Hematopoietic multipotent progenitor cell treated with erythropoietin and hydrocortisone succinate and interleukin-3 and kit ligand, for 8 days (in vitro differentiated cells): Measurements from ENCODE around the gene WDR27.
"Not testable (repeated sequence)": the region's sequence is repeated elsewhere in the genome, so short reads cannot be mapped to it uniquely, and the experiment has no call there.

Source experiments
- DNase-seq: peaks from one replicate; pipeline ENCODE4 v3.0.0-alpha.2; 2015

The WDR27 gene

GRCh38 chr6:169558774-169559441, 142.9 kb downstream of the WDR27 start:
- DNase-seq = no peak

DNA sequence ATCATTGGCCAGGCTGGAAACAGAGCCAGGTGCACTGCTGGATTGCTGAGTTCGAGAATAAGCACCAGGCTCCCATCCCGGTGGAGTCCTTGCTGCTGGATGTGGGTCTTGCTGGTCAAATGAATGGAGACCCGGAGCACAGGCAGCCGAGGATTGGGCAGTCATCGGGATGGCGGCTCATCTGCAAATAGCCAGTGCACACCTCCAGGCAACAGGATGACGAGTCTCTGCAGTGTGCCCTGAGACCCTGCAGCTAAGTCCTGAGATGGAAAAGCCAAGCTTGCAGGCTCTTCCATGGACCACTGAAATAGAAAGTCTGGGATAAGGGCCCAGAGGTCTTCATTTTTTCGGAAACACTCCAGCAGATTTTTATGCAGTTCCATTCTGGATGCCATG, 143.5 kb downstream of the WDR27 start:
- DNase-seq = no peak

DNA sequence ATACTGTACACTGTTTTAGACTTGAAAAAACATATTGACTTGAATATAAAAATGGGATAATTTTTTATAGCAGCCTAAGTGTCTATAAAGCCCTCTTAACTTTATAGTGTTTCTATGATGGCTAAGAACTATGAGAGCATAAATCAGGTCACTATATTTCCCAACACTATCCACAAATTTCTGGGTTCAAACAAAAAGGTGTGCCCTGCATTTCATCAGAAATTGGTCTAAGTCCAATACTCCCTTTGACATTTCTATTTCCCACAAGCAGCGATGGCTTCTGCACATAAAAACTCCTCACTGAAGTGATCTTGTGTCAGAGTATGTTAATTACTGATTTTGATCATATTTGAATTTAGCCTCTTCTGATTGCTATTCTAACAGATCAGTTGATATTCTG, 143.9 kb downstream of the WDR27 start:
- DNase-seq = no peak

- no peak for DNase-seq
These were observed 144.9 kb downstream of the WDR27 start for GRCh38 chr6:169556758-169557548.

- DNase-seq = peak; percentile 53
These were observed 145.7 kb downstream of the WDR27 start for GRCh38 chr6:169555971-169556617.

DNA sequence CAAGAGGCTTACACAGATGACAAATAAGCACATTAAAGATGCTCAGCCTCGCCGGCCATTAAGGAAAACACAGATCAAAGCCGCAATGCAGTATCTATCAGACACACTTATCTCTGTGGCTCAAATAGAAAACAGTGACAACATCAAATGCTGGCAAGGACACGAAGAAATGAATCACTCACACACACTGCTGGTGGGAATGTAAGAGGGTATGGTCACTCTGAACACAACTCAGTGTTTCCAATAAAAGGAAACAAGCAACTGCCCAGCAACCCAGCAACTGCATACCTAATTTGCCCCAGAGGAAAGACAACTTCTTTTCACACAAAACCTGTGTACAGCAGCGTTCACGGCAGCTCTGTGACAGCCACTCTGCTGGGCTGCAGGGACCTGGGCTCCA, 155.8 kb downstream of the WDR27 start:
- DNase-seq = no peak

DNA sequence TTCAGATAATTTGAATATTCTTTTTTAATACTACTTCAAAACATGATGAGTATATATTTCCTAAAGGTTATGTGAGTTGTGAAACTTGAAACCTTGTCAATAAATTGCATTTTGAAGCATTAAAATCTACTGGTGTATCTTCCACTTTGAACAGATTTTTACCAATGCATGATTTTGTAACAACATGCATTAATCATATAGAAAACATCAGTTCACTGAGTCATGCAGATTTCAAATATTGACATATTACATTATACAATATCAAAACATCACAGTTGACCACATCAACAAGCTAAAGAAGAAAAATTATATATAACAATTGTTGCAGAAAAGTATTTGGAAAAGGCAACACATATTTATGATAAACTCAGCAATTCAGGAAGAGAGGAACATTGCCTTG, 158.1 kb downstream of the WDR27 start:
- DNase-seq = no peak

DNA sequence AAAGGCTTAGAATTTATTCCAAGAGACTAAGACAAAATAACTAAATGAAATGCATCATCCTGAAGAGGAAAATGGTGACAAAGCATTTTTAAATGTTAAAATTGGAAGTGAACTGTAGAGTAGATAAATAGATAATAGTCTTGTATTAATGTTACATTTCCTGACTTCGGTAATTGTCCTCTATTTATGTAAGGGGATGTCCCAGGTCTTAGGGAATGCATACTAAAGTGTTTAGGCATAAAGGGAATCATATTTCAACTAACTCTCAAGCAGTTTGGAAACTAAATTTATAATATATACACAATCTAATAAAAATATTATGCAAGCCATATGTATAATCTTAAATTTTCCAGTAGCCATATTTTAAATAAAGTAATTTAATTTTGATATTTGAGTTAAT, 159.3 kb downstream of the WDR27 start:
- no peak for DNase-seq

- no peak for DNase-seq
These were observed 162.5 kb downstream of the WDR27 start for GRCh38 chr6:169539176-169539897.

DNA sequence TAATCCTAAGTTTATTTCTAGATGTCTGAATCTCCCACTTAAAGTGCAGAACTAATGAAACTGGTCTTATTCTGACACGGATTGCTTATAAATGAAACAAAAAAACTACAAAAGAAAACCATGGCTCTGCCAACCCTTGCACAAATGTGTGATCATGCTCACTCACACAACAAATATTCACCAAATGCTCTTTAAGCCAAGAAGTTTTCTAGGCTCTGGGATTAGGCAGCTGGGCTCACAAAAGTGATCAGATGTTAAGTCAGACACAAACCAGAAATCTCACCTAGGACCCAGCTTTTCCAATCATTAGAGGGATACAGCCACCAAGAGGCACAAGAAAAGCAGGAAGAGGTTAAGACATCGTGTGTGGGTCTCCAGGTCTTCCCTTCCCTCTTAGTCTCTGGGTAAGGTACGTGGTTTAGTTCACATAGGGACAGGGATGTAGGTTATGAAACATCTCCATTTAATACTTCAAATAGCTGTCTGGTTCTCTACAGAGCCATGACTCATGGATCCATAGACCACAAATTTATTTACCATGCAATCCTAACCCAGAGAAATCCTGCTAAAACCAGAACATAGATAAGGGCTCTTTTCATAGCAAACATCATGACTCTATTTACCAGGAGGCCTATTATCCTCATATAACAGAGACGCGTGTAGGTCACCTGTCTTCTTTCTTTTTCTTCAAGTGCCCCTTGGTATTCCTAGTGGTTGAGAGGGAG, 165.2 kb downstream of the WDR27 start:
- no peak for DNase-seq

DNA sequence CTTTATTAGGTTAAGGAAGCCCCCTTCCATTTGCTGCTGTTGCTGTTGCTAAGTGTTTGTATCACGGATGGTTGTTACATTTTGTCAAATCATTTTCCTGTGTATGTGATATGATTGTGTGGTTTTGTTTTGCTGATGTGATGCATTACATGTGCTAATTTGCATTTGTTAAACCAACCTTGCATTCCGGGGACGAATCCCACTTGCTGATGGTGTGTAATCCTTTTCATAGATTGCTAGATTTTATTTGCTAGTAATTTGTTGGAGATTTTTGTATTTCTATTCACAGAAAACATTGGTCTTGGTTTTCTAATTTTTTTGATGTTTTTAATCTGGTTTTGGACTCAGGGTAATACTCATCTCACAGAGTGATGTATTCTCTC, 167.8 kb downstream of the WDR27 start:
- DNase-seq = no peak

GRCh38 chr6:169533301-169534038, 168.4 kb downstream of the WDR27 start:
- no peak for DNase-seq

DNA sequence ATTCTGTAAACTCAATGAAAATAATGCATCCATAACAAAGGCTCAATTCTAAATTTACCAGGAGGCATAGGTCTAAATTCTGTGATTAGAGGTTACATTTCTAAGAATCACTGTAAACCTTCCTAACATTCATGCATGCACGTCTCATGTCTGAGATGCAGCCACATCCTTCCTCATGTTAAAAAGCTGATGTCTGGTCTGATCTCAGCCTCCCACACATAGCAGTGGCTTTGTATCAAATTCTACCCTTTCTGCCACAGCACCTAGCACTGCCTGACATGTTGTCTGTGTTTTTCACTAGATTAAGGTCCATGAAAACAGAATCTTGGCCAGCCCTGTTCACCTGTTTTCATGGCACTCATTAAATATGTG, 171.1 kb downstream of the WDR27 start:
- no peak for DNase-seq

GRCh38 chr6:169529931-169530751, 171.7 kb downstream of the WDR27 start:
- DNase-seq = no peak

GRCh38 chr6:169528755-169529154, 173.1 kb downstream of the WDR27 start:
- no peak for DNase-seq

- DNase-seq = no peak
These were observed 174.5 kb downstream of the WDR27 start for GRCh38 chr6:169527306-169527705.

DNA sequence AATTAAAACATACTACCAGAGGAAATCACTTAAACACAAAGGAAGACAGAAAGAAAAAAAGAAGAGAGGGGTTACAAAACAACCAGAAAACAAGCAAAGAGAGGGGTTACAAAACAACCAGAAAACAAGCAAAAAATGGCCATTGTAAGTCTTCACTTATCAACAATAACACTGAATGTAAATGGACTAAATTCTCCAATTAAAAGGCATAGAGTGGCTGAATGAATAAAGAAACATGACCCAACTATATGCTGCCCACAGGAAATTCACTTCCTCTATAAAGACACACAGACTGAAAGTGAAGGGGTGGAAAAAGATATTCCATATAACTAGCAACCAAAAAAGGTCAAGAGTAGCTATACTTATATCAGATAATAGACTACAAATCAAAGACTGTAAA, 180.0 kb downstream of the WDR27 start:
- no peak for DNase-seq

DNA sequence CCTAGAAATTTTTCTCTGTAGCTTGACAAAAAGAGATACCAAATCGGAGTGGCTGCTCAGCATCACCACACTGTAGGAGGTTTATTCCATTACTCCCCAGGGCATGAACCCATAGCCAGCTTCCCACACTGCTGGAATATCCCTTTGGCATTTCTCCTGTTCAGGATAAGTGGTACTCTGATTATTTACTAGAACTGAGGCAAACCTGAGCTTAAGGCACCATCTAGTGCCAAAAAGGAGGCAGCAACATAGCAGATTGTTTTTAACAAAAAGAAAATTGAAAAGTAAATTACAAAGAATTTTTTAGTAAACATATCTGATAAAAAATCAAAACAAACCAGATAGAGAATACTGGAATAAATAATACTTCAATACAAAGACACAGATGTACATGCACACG, 181.7 kb downstream of the WDR27 start:
- no peak for DNase-seq

DNA sequence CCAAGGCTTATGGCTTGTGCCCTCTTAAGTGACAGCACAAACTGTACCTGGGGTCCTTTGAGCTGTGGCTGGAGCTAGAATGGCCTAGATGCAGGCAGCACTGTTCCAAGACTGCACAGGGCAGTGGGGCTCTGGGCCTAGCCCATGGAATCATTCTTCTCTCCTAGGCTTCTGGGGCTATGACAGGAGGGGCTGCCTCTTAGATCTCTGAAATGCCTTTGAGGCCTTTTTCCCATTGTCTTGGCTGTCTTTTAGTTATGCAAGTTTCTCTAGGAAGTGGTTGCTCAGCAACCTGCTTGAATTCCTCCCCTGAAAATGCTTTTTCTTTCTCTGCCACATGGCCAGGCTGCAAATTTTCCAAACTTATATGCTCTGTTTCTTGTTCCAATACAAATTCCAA, 183.4 kb downstream of the WDR27 start:
- no peak for DNase-seq

DNA sequence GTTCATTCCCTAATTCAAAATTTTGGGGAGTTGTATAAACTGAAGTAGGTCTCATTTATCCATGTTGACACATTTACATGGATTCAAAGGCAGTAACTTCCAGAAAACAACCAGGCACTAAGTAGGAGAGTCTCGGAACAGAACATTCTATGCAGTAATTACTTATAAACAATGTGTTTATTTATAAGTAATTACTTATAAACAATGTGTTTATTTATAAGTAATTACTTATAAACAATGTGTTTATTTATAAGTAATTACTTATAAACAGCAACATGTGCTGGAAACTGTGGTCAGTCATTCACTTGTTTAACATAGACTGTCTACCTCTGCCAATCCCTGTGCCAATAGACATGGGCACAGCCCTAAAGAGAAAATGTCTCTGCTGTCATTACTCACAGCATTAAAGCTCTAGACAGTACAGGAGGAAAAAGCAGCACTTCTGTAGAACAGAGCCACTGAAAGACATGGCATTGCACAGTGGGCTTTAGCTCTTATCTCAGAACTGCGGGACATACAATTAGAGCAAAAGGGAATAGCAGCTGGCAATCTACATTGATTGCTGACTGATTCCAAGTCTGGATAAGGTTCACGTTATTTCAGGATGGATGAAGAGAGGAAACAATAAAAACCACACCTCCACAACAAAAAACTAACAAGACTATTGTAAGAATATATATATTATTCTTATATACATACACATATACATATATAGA, 188.2 kb downstream of the WDR27 start:
- DNase-seq = no peak

DNA sequence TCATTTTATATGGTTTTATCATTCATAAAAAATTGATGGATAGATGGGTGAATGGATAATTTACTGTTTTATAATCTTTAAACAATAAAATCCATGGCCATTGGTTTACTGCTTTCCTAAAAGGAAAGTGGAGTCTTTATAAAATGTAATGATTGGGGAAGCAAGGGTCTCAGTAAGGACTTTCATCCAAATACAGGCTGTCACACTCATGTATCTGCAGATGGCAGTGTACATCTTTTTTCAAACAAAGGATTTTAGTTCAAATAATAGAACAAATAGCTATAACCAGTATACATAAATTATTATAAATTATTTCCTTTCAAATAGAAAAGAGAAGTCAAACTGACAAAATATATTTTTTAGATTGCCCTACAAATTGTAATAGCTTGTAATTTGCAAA, 190.0 kb downstream of the WDR27 start:
- not testable (repeated sequence) for DNase-seq
